Smooth muscle cell (in vitro differentiated cells): ENCODE data around the gene OLFML2B. TPM values are rescaled to one million over a fixed set of nuclear protein-coding genes. Genes with fewer than 3 reads are reported as not detected.

Source experiments
- DNase-seq: peaks from one replicate; lab custom pipeline; 2025; ENCODE audit not compliant: unreplicated experiment; lab: John Stamatoyannopoulos, UW
- H2AFZ ChIP-seq: fragments of 200-600 bp; sonication (generic); 2 replicates; pipeline ENCODE4 v1.6.0; 2016; ENCODE audit warnings: antibody characterized with exemption, low read depth, mild to moderate bottlenecking
- H3F3A ChIP-seq: fragments of 200-600 bp; sonication (generic); 2 replicates; pipeline ENCODE4 v1.6.0; 2017; ENCODE audit warnings: antibody characterized with exemption, low read depth
- H3K27ac ChIP-seq: fragments of 200-600 bp; sonication (generic); 2 replicates; pipeline ENCODE4 v1.5.1; 2016; ENCODE audit warnings: low read depth, mild to moderate bottlenecking
- H3K27me3 ChIP-seq: fragments of 200-600 bp; sonication (generic); 2 replicates; pipeline ENCODE4 v1.6.1; 2016; ENCODE audit warnings: low read depth, mild to moderate bottlenecking
- H3K36me3 ChIP-seq: fragments of 200-600 bp; sonication (generic); 2 replicates; pipeline ENCODE4 v1.5.1; 2016; ENCODE audit warnings: low read depth
- H3K4me1 ChIP-seq: fragments of 200-600 bp; sonication (generic); 2 replicates; pipeline ENCODE4 v1.5.1; 2016; ENCODE audit warnings: low read depth
- H3K4me2 ChIP-seq: fragments of 200-600 bp; sonication (generic); 2 replicates; pipeline ENCODE4 v1.6.0; 2016; ENCODE audit warnings: mild to moderate bottlenecking
- H3K4me3 ChIP-seq: fragments of 200-600 bp; sonication (generic); 2 replicates; pipeline ENCODE4 v1.5.1; 2016; ENCODE audit warnings: mild to moderate bottlenecking
- H3K79me2 ChIP-seq: fragments of 200-600 bp; sonication (generic); 2 replicates; pipeline ENCODE4 v1.6.0; 2016; ENCODE audit warnings: low read depth, mild to moderate bottlenecking
- H3K9ac ChIP-seq: fragments of 200-600 bp; sonication (generic); 2 replicates; pipeline ENCODE4 v1.6.0; 2016; ENCODE audit warnings: low read depth
- H3K9me3 ChIP-seq: fragments of 200-600 bp; sonication (generic); replicated peaks from 2 replicates; pipeline ENCODE4 v1.5.1; 2016; ENCODE audit warnings: low read depth
- H4K20me1 ChIP-seq: fragments of 200-600 bp; sonication (generic); 2 replicates; pipeline ENCODE4 v1.6.0; 2016; ENCODE audit warnings: low read depth
- WGBS: methylation state at CpG from one replicate; pipeline ENCODE4 v1.1.7; 2016; ENCODE audit warnings: low lambda C conversion rate; 5-methylcytosine and 5-hydroxymethylcytosine counted together
- polyA plus RNA-seq: library from polyadenylated mRNA; unstranded; fragments of >200 nt; fragmentation: Nextera tagmentation; extraction: Ambion mirVana; gene quantifications from 2 replicates; pipeline ENCODE4 v1.2.1, GENCODE V29; 2016
- total RNA-seq: library from RNA; depleted of rRNA; stranded (reverse); fragments of >200 nt; gene quantifications from 2 replicates; pipeline ENCODE4 v1.2.3, GENCODE V29; 2014
- TF ChIP-seq, protein P1 (sequence below): fragments of 200-600 bp; sonication (generic); IDR thresholded peaks from 2 replicates; pipeline ENCODE4 v1.5.1; 2017; ENCODE audit warnings: borderline replicate concordance, mild to moderate bottlenecking, antibody characterized with exemption; ENCODE audit not compliant: insufficient read depth, poor library complexity, severe bottlenecking

Gene OLFML2B
- total and polyA plus RNA-seq, 2 experiments from 2014 or later: 5.9 to 9.7 TPM

DNA sequence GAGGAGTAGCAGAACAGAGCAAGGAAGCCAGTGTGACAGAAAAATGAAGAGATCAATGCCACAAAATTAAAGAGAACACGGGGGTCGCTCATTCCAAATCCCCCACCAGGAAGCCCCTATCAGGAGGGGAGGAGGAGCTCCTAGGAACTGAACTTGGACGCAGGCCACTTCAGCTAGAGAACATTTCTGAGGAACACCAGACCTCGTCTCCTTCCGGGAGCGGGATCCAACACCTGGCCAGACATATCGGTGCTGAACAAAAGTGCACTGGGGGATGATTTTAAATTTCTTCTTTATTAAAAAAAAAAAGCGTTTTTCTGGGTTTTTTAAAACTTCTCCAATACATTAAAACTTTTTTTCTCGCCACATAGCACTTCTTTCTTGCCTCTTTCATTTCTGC, 40.8 kb downstream of the OLFML2B start:
- H3K4me2 ChIP-seq: no peak overlapping the region
- 92% methylated on average over 9 of the region's 9 CpGs for WGBS

GRCh38 chr1:161982507-161982895, 41.2 kb downstream of the OLFML2B start:
- 85% methylated on average over 5 of the region's 5 CpGs for WGBS
- no peak overlapping the region for H3K4me3 ChIP-seq
- no peaks in the 10 kb centered on the region for H3K27me3 ChIP-seq
- no peaks in the 10 kb centered on the region for H3K4me1 ChIP-seq
- H3K79me2 ChIP-seq: no peaks in the 10 kb centered on the region
- H3K27ac ChIP-seq: no peak overlapping the region
- TF ChIP-seq, protein P1, sequence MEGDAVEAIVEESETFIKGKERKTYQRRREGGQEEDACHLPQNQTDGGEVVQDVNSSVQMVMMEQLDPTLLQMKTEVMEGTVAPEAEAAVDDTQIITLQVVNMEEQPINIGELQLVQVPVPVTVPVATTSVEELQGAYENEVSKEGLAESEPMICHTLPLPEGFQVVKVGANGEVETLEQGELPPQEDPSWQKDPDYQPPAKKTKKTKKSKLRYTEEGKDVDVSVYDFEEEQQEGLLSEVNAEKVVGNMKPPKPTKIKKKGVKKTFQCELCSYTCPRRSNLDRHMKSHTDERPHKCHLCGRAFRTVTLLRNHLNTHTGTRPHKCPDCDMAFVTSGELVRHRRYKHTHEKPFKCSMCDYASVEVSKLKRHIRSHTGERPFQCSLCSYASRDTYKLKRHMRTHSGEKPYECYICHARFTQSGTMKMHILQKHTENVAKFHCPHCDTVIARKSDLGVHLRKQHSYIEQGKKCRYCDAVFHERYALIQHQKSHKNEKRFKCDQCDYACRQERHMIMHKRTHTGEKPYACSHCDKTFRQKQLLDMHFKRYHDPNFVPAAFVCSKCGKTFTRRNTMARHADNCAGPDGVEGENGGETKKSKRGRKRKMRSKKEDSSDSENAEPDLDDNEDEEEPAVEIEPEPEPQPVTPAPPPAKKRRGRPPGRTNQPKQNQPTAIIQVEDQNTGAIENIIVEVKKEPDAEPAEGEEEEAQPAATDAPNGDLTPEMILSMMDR: no peak
- no peak for DNase-seq
- H3K9ac ChIP-seq: no peak overlapping the region
- H3F3A ChIP-seq: no peaks in the 10 kb centered on the region
- no peaks in the 10 kb centered on the region for H4K20me1 ChIP-seq
- H3K9me3 ChIP-seq: no peaks in the 10 kb centered on the region
- H3K4me2 ChIP-seq: no peak overlapping the region
- no peaks in the 10 kb centered on the region for H3K36me3 ChIP-seq
- no peak overlapping the region for H2AFZ ChIP-seq

More for the DNA sequence above, 40.8 kb downstream of the OLFML2B start:
- TF ChIP-seq, protein P1: no peak
- no peaks in the 10 kb centered on the region for H4K20me1 ChIP-seq
- H3F3A ChIP-seq: no peaks in the 10 kb centered on the region
- H3K9ac ChIP-seq: no peak overlapping the region
- no peaks in the 10 kb centered on the region for H3K9me3 ChIP-seq
- H3K4me3 ChIP-seq: no peak overlapping the region
- no peak overlapping the region for H2AFZ ChIP-seq
- H3K36me3 ChIP-seq: no peaks in the 10 kb centered on the region
- no peaks in the 10 kb centered on the region for H3K79me2 ChIP-seq
- no peak overlapping the region for H3K27ac ChIP-seq
- no peak for DNase-seq
- H3K4me1 ChIP-seq: no peaks in the 10 kb centered on the region
- no peaks in the 10 kb centered on the region for H3K27me3 ChIP-seq

DNA sequence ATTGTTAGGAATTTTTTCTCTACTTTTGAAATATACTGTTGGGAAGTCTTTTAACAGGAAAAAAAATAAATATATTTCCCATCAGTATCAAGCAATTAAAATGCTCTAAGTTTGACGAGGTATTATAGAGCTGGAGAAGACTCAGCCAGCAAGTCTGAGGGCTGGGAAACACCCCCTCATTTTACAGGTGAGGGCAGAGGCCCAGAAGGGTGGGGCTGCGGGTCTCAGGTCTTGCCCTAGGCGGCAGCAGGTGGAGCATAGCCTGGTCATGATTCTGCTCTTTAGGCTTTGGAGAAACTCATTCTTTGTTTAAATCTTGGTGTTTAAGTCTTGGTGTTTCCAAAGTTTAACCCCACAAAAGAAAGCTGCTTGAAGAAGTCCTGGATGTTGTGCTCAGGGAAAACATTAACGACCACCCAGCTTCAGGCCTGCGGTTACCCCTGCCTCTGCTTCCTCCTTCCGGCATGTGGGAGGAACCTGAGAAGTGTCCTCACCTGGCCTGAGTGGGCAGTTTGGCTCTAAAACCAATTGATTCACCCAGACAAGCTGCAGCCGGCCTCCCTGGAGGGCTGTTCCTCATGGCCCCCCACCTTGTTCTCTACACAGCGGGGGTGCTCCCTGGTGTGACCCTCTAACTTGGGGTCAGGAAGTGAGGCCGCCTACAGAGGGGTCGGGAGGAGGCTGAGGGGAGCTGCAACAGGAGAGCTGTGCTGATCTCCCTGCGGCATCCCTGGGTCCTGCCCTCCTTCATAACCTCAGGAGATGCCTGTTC, 41.7 kb downstream of the OLFML2B start:
- Histone ChIP-seq H3K27ac (no peak overlapping the region), H3K9ac (no peak overlapping the region), H3F3A (no peaks in the 10 kb centered on the region), H4K20me1 (no peaks in the 10 kb centered on the region), H3K4me3 (no peak overlapping the region), H3K79me2 (no peaks in the 10 kb centered on the region), H3K4me2 (no peak overlapping the region), H3K4me1 (no peaks in the 10 kb centered on the region), H3K27me3 (no peaks in the 10 kb centered on the region), H2AFZ (no peak overlapping the region), H3K9me3 (no peaks in the 10 kb centered on the region), H3K36me3 (no peaks in the 10 kb centered on the region)
- no peak for DNase-seq
- WGBS: 96% methylated on average over 11 of the region's 11 CpGs
- TF ChIP-seq, protein P1: no peak

GRCh38 chr1:161981126-161981525, 42.5 kb downstream of the OLFML2B start:
- Histone ChIP-seq H3K4me1 (no peaks in the 10 kb centered on the region), H3K79me2 (no peaks in the 10 kb centered on the region), H3K36me3 (no peaks in the 10 kb centered on the region), H3K4me3 (no peak overlapping the region), H3K9ac (no peak overlapping the region), H3K4me2 (no peak overlapping the region), H3F3A (no peaks in the 10 kb centered on the region), H3K27ac (no peak overlapping the region), H3K27me3 (no peaks in the 10 kb centered on the region), H2AFZ (no peak overlapping the region), H4K20me1 (no peaks in the 10 kb centered on the region), H3K9me3 (no peaks in the 10 kb centered on the region)
- no peak for DNase-seq
- TF ChIP-seq, protein P1: no peak
- WGBS: 97% methylated on average over 8 of the region's 8 CpGs
